GM21367 (cell line): ENCODE data around the gene ATG4D.
"Not testable (repeated sequence)": the region's sequence is repeated elsewhere in the genome, so short reads cannot be mapped to it uniquely, and the experiment has no call there.

ENCODE experiments used
- ATAC-seq: cut with Tn5 transposase; IDR thresholded peaks from one replicate; pipeline ENCODE4 v1.9.1; 2021; ENCODE audit not compliant: unreplicated experiment

Gene ATG4D

GRCh38 chr19:10518444-10519361 is 25.0 kb upstream of the ATG4D start:
- ATAC-seq, result no peak

GRCh38 chr19:10519421-10519820 is 24.3 kb upstream of the ATG4D start:
- ATAC-seq, result no peak

GRCh38 chr19:10520652-10521318 is 22.9 kb upstream of the ATG4D start:
- ATAC-seq, result no peak

DNA sequence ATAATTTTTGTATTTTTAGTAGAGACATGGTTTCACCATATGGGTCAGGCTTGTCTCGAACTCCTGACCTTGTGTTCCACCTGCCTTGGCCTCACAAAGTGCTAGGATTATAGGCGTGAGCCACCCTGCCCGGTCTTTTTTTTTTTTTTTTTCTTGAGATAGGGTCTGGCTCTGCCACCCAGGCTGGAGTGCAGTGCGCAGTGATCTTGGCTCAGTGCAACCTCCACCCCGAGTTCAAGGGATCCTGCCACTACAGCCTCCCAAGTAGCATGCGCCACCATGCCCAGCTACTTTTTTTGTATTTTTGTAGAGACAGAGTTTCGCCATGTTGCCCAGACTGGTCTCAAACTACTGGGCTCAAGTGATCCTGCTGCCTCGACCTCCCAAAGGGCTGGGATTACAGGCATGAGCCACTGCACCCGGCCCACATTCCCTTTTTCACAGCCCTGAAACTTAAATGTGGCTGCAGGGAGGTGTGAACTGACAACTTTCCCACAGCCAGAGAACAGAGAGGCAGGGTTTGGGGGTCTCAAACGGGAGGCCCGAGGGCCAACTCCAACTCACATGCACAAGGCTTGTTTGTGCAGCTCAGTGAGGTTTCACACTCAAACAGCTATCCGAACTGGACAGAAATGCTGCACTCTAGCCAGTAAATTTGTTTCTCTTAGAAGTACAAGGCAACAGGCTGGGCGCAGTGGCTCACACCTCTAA is 22.1 kb upstream of the ATG4D start:
- no peak for ATAC-seq

GRCh38 chr19:10523135-10523636 is 20.5 kb upstream of the ATG4D start:
- no peak for ATAC-seq

DNA sequence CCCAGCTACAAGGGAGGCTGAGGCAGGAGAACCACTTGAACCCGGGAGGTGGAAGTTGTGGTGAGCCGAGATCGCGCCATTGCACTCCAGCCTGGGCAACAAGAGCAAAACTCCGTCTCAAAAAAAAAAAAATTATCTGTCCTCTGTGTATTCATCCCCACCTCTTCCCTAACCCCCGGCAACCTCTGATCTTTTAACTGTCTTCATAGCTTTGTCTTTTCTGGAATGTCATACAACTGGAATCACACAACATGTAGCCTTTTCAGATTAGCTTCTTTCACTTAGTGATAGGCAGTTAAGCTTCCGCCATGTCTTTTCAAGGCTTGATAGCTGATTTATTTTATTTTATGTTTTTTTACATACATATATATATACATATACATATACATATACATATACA is 18.1 kb upstream of the ATG4D start:
- ATAC-seq, result no peak

DNA sequence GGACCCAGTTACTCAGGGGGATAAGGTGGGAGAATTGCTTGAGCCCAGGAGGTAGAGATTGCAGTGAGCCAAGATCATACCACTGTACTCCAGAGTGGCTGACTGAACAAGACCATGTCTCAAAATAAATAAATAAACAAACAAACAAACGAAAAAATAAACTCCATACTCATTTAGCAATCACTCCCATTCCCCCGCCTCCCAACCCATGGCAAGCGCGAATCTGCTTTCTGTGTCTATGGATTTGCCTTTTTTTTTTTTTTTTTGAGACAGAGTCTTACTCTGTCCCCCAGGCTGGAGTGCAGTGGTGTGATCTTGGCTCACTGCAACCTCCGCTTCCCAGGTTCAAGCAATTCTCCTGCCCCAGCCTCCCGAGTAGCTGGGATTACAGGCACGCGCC is 16.8 kb upstream of the ATG4D start:
- ATAC-seq, result not testable (repeated sequence)

GRCh38 chr19:10532457-10532856 is 11.2 kb upstream of the ATG4D start:
- no peak for ATAC-seq

DNA sequence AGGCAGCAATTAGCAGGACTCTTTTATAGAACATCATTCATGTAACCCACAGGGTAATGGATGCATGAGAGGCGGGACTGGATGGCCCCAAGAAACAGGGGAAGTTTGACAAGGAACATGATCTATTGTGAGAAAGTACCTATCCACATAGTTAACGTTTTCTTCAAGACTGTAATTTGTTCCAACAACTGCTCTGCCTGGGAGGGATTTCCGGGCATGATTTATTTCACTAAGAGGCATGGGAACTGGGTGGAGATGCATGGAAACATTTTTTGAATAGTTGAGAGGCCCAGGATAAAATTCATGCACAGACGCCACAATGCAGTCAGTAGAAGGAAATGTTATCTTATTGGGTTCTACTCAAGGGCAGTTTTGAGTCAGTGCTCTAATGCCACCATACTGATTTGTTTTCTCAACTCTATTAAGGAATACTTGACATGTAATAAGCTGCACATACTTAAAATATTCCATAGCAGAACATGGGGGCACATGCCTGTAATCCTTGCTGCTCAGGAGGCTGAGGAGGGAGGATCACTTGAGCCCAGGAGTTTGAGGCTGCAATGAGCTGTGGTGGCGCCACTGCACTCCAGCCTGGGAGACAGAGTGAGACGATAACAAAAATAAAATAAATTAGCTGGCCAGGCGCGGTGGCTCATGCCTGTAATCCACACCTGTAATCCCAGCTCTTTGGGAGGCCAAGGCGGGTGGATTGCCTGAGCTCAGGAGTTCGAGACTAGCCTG is 9.9 kb upstream of the ATG4D start:
- ATAC-seq, result no peak

- ATAC-seq, result no peak
Observed at GRCh38 chr19:10535613-10536012, 8.1 kb upstream of the ATG4D start.

- no peak for ATAC-seq
Observed at GRCh38 chr19:10537668-10538067, 6.0 kb upstream of the ATG4D start.

DNA sequence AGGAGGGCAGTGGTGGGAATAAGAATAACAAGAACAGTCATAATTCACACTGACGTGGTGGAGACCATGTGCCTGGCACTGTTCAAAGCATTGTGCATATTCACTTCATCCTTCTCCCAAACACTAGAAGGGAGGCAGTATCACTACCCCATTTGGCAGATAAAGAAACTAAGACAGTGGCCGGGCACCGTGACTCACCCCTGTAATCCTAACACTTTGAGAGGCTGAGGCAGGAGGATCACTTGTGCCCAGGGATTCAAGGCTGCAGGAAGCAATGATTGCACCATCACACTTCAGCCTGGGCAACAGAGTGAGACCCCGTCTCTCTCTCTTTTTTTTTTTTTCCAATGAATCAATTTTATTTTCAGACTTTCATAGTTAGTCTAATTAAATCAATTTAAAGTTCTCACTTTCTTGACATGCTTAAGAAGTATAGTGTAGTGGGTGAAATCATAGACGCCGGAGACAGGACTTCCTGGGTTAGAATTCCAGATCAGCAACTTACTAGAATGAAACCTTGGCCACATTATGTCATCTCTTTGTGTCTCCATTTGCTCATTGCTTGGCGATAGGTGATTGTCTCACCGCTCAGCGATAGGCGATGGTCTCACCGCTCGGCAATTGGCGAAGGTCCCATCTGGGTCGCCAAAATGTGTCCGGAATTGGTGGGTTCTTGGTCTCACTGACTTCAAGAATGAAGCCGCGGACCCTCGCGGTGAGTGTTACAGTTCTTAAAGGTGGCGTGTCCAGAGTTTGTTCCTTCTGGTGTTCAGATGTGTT is 5.3 kb upstream of the ATG4D start:
- ATAC-seq, result no peak

- ATAC-seq, result not testable (repeated sequence)
Observed at GRCh38 chr19:10539016-10539415, 4.7 kb upstream of the ATG4D start.

DNA sequence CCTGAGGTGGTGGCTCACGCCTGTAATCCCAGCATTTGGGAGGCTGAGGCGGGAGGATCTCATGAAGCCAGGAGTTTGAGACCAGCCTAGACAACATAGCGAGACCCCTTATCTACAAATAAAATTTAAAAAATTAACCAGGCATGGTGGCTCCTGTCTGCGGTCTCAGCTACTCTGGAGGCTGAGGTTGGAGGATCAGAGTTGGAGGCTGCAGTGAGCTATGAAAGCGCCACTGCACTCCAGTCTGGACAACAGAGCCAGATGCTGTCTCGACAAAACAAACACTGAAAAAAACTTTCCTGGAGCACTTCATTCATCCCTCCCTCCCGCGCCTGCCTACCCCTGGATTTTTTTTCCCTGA is 665 bp upstream of the ATG4D start:
- ATAC-seq, result no peak

GRCh38 chr19:10544242-10544752 is 593 bp downstream of the ATG4D start:
- ATAC-seq, result no peak

DNA sequence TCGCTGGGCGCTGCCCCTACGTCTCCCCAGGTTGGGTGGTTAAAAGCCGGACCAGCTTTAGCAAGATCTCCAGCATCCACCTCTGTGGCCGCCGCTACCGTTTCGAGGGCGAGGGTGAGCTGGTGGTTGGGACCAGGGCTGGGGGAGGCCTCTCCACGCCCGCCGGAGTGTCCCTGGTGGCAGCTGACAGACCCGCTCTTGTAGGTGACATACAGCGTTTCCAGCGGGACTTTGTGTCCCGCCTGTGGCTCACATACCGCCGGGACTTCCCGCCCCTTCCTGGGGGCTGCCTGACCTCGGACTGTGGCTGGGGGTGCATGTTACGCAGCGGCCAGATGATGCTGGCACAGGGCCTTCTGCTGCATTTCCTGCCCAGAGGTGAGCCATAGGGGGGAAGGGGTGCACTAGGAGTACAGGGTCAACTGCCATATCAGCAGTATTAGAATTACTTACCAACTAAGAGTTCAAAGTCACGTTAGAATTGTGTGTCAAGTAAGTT is 1.1 kb downstream of the ATG4D start:
- ATAC-seq, result no peak

DNA sequence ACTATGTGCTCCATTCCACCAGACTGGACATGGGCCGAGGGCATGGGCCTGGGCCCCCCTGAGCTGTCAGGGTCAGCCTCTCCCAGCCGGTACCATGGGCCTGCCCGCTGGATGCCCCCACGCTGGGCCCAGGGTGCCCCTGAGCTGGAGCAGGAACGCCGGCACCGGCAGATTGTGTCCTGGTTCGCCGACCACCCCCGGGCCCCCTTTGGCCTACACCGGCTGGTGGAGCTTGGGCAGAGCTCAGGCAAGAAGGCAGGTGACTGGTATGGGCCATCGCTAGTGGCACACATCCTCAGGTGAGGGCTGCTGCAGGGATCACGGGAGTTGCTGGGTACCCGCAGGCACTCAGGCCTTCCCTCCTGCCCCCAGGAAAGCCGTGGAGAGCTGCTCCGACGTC is 3.1 kb downstream of the ATG4D start:
- ATAC-seq, result no peak

DNA sequence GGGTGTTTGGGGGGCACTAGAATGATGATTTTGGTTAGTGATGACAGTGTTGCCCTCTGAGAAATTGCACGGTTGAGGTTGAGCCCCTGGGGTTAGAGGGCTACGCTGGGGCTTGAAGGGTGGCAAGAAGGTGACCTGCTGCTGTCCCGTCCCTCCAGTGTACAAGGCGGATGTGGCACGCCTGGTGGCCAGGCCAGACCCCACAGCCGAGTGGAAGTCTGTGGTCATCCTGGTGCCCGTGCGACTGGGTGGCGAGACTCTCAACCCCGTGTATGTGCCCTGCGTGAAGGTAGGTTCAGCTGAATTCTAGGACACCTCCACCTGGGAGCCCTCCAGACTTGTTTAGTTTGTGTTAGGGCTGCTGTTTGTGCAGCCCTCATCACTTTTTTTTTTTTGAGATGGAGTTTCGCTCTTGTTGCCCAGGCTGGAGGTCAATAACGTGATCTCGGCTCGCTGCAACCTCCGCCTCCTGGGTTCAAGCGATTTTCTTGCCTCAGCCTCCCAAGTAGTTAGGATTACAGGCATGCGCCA is 5.1 kb downstream of the ATG4D start:
- ATAC-seq, result no peak

DNA sequence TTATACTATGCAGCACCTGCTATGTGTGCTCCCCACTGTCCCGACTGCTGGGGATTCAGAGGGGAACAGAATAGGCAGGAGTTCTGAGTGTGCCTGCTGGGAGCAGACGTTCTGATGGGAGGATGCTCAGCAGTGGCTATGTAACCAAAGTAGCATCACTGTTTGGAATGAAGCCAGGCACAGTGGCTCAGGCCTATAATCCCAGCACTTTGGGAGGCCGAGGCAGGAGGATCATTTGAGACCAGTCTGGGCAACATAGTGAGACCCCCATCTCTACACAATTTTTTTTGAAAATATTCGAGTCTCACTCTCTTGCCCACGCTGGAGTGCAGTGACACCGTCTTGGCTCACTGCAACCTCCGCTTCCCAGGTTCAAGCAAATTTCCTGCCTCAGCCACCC is 6.0 kb downstream of the ATG4D start:
- ATAC-seq, result no peak

GRCh38 chr19:10550336-10550735 is 6.6 kb downstream of the ATG4D start:
- ATAC-seq, result no peak
